Activated CD4-positive, alpha-beta T cell treated with anti-CD3 and anti-CD28 coated beads, Interleukin-2, amount 10 ng/mL, durations not matched to agents 7 days and 5 days (primary cell): ENCODE data around the gene SNRNP200. TPM values are rescaled to one million over a fixed set of nuclear protein-coding genes. Genes with fewer than 3 reads are reported as not detected.
"Not testable (repeated sequence)": the region's sequence is repeated elsewhere in the genome, so short reads cannot be mapped to it uniquely, and the experiment has no call there.

Experiments used
- CTCF ChIA-PET: fragments of 350-600 bp; sonication (Branson Sonifier 250); formaldehyde crosslinking; loops from one replicate; lab custom pipeline; 2021; ENCODE audit warnings: antibody characterized with exemption; lab: Charles Lee
- POLR2A ChIA-PET: fragments of 350-600 bp; sonication (Branson Sonifier 250); formaldehyde crosslinking; loops from one replicate; lab custom pipeline; 2021; ENCODE audit warnings: antibody characterized with exemption; lab: Charles Lee
- DNase-seq: peaks from one replicate; pipeline ENCODE4 v3.0.0-alpha.2; 2020
- H3K27ac Mint-ChIP-seq: one replicate; pipeline ENCODE4 v1.8.0; 2021; ENCODE audit warnings: mild to moderate bottlenecking, moderate library complexity, mixed read lengths
- H3K27me3 Mint-ChIP-seq: one replicate; pipeline ENCODE4 v1.8.0; 2021; ENCODE audit warnings: mixed read lengths
- H3K36me3 Mint-ChIP-seq: one replicate; pipeline ENCODE4 v1.8.0; 2021; ENCODE audit warnings: low read depth, mixed read lengths
- H3K4me1 Mint-ChIP-seq: one replicate; pipeline ENCODE4 v1.8.0; 2021; ENCODE audit warnings: mixed read lengths
- H3K4me3 Mint-ChIP-seq: one replicate; pipeline ENCODE4 v1.8.0; 2021; ENCODE audit warnings: mild to moderate bottlenecking, moderate library complexity, mixed read lengths
- H3K9me3 Mint-ChIP-seq: one replicate; pipeline ENCODE4 v1.8.0; 2021; ENCODE audit warnings: mixed read lengths
- total RNA-seq, 2 experiments: library from RNA; stranded (reverse); gene quantifications; one replicate each; pipeline ENCODE4 v1.2.3, GENCODE V29; 2021

The SNRNP200 gene
- total RNA-seq, 2 experiments from 2014 or later, result 170 to 178 TPM

- Mint-ChIP-seq H3K27ac (peak overlapping the region; percentile 98), H3K9me3 (no peaks in the 10 kb centered on the region), H3K27me3 (no peaks in the 10 kb centered on the region), H3K36me3 (peaks cover 54% of the 10 kb centered on the region), H3K4me1 (peaks cover 64% of the 10 kb centered on the region), H3K4me3 (peak overlapping the region; percentile 97)
- no peak for DNase-seq
- ChIA-PET CTCF (interaction anchor here (0.6 to 4.5 kb wide), 5 partner anchors 10 to 29 kb away, joined by 3 to 21 read pairs (median 4); partner anchors contain the start of gene NCAPH), POLR2A (interaction anchor here (0.5 to 1.6 kb wide), 3 partner anchors 14 to 657 kb away, joined by 3 to 5 read pairs (median 4); no protein-coding TSS in a partner anchor)
Observed at GRCh38 chr2:96305979-96306308, 598 bp upstream of the SNRNP200 start.

DNA sequence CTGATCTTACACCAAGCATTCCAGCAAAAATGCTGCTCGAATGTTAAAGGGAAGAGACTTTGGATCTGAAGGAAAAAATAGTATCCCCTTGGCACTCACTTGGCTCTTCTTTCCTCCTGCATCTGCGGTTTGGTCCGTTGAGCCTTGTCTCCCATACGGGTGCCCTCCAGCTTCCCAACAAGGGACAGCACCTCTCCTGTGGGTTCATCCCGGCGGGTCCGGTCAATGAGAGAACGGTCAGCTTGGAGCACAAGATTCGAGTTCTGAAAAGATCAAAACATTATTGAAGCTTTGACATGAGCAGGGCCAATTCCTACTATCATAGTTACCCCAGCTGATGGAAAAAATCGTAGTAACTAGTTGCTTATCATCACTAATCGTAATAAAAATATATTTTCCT is 740 bp downstream of the SNRNP200 start:
- DNase-seq, result no peak
- no peaks in the 10 kb centered on the region for H3K9me3 Mint-ChIP-seq
- peaks cover 60% of the 10 kb centered on the region for H3K36me3 Mint-ChIP-seq
- ChIA-PET POLR2A (interaction anchor here (1.6 kb wide), 1 partner anchor 17 kb away, joined by 5 read pairs; no protein-coding TSS in a partner anchor), CTCF (interaction anchor here (0.6 to 4.5 kb wide), 2 partner anchors 16 to 28 kb away, joined by 3 to 21 read pairs; no protein-coding TSS in a partner anchor)
- H3K27me3 Mint-ChIP-seq, result no peaks in the 10 kb centered on the region
- H3K4me1 Mint-ChIP-seq, result peaks cover 60% of the 10 kb centered on the region
- peak overlapping the region; percentile 97 for H3K4me3 Mint-ChIP-seq
- peak overlapping the region; percentile 98 for H3K27ac Mint-ChIP-seq

- Mint-ChIP-seq H3K9me3 (no peaks in the 10 kb centered on the region), H3K27me3 (no peaks in the 10 kb centered on the region), H3K4me3 (no peak overlapping the region), H3K36me3 (peaks cover 83% of the 10 kb centered on the region), H3K4me1 (peaks cover 64% of the 10 kb centered on the region), H3K27ac (peak overlapping the region; percentile 1)
- ChIA-PET POLR2A (no interaction called here), CTCF (interaction anchor here (1.7 kb wide), 1 partner anchor 19 kb away, joined by 7 read pairs; no protein-coding TSS in a partner anchor)
- no peak for DNase-seq
Observed at GRCh38 chr2:96301865-96302264, 3.5 kb downstream of the SNRNP200 start.

- DNase-seq, result no peak
- Mint-ChIP-seq H3K4me3 (no peak overlapping the region), H3K9me3 (no peaks in the 10 kb centered on the region), H3K27me3 (no peaks in the 10 kb centered on the region), H3K27ac (no peak overlapping the region), H3K4me1 (peaks cover 23% of the 10 kb centered on the region), H3K36me3 (peaks cover 85% of the 10 kb centered on the region)
- CTCF ChIA-PET, result interaction anchor here (0.5 to 0.9 kb wide), 2 partner anchors 66 to 304 kb away, joined by 3 to 4 read pairs; no protein-coding TSS in a partner anchor
- POLR2A ChIA-PET, result no interaction called here
Observed at GRCh38 chr2:96296925-96297324, 8.4 kb downstream of the SNRNP200 start.

GRCh38 chr2:96294271-96294670 is 11.1 kb downstream of the SNRNP200 start:
- CTCF ChIA-PET, result interaction anchor here (0.6 to 2.4 kb wide), 7 partner anchors 13 to 355 kb away, joined by 3 to 6 read pairs (median 3); no protein-coding TSS in a partner anchor
- not testable (repeated sequence) for H3K27ac Mint-ChIP-seq, H3K27me3 Mint-ChIP-seq, H3K9me3 Mint-ChIP-seq, DNase-seq, H3K4me3 Mint-ChIP-seq
- H3K36me3 Mint-ChIP-seq, result peaks cover 88% of the 10 kb centered on the region
- POLR2A ChIA-PET, result interaction anchor here (0.6 kb wide), 1 partner anchor 21 kb away, joined by 3 read pairs; no protein-coding TSS in a partner anchor
- H3K4me1 Mint-ChIP-seq, result peaks cover 10% of the 10 kb centered on the region

DNA sequence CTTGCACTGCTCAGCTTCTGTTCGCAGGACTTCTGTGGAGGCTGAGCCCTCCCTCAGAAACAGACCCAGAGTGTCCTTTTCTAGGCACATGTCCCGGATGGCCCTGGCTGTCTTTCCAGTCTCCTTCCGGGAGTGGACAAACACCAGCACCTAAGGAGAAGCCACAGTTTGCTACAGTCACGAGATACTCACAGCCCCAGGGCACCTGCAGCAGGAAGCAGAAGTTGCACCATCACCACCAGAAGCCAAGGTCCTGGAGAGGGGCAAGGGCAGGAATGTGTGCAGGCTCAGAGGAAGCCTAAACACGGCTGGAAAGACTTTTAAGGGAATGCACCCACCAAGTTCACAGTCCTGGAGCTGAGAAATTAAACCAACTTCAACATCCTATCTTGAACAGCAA is 13.6 kb downstream of the SNRNP200 start:
- ChIA-PET CTCF (interaction anchor here (0.6 to 0.9 kb wide), 2 partner anchors 12 to 72 kb away, joined by 3 to 4 read pairs; no protein-coding TSS in a partner anchor), POLR2A (no interaction called here)
- Mint-ChIP-seq H3K4me3 (no peak overlapping the region), H3K4me1 (no peaks in the 10 kb centered on the region), H3K27ac (no peak overlapping the region), H3K27me3 (no peaks in the 10 kb centered on the region), H3K36me3 (peaks cover 86% of the 10 kb centered on the region), H3K9me3 (no peaks in the 10 kb centered on the region)
- DNase-seq, result no peak

GRCh38 chr2:96287273-96287856 is 18.0 kb downstream of the SNRNP200 start:
- POLR2A ChIA-PET, result no interaction called here
- Mint-ChIP-seq H3K9me3 (no peaks in the 10 kb centered on the region), H3K4me1 (no peaks in the 10 kb centered on the region), H3K27me3 (no peaks in the 10 kb centered on the region), H3K36me3 (peaks cover 74% of the 10 kb centered on the region), H3K4me3 (no peak overlapping the region), H3K27ac (no peak overlapping the region)
- CTCF ChIA-PET, result no interaction called here
- no peak for DNase-seq

DNA sequence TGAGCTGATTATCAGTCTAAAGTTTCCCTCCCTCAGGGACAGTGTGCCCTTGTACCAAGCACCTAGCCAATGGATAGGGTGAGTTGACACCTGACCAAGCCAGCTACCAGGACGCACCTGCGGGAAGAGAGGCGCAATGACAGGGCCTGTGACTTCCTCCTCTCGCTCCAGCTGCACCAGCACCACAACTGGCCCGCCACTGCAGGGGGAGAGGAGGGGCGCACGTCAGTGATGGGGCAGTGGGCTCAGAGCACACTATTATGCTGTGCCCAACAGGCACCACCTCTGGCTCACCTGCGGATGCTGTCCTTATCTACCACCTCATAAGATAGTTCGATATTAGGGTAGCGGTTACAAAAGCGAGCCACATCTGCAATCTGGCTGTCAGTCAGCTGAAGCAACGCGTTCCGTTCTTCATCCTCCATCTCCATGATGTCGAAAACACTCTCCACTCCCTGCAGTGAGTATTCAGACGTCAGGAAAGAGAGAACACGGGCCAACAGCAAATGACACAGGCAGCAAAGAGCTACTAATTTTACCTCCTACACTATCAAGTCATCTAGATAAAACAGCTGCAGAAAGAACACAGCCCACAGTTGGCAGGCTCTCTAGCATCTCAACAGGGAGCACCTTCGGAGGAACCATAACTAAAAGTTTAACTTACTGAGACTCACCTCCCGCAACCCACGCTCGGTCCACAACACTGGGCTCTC is 28.4 kb downstream of the SNRNP200 start:
- Mint-ChIP-seq H3K27me3 (no peaks in the 10 kb centered on the region), H3K4me1 (no peaks in the 10 kb centered on the region), H3K4me3 (no peak overlapping the region), H3K36me3 (peaks cover 64% of the 10 kb centered on the region), H3K9me3 (no peaks in the 10 kb centered on the region), H3K27ac (peak overlapping the region; percentile 46)
- ChIA-PET POLR2A (interaction anchor here (0.6 kb wide), 1 partner anchor 15 kb away, joined by 3 read pairs; no protein-coding TSS in a partner anchor), CTCF (interaction anchor here (0.9 to 1.2 kb wide), 3 partner anchors 7 to 28 kb away, joined by 3 read pairs; partner anchors contain the start of gene SNRNP200)
- DNase-seq, result no peak

GRCh38 chr2:96274355-96275056 is 30.8 kb downstream of the SNRNP200 start:
- H3K27ac Mint-ChIP-seq, result no peak overlapping the region
- no peaks in the 10 kb centered on the region for H3K27me3 Mint-ChIP-seq
- H3K36me3 Mint-ChIP-seq, result peaks cover 64% of the 10 kb centered on the region
- H3K9me3 Mint-ChIP-seq, result no peaks in the 10 kb centered on the region
- ChIA-PET POLR2A (no interaction called here), CTCF (interaction anchor here (0.6 to 2.7 kb wide), 4 partner anchors 14 to 466 kb away, joined by 3 to 6 read pairs (median 4); no protein-coding TSS in a partner anchor)
- no peak overlapping the region for H3K4me3 Mint-ChIP-seq
- DNase-seq, result no peak
- H3K4me1 Mint-ChIP-seq, result no peaks in the 10 kb centered on the region

GRCh38 chr2:96273763-96274162 is 31.6 kb downstream of the SNRNP200 start:
- no peak for DNase-seq
- POLR2A ChIA-PET, result interaction anchor here (0.6 kb wide), 1 partner anchor 21 kb away, joined by 3 read pairs; no protein-coding TSS in a partner anchor
- CTCF ChIA-PET, result interaction anchor here (0.6 to 2.7 kb wide), 4 partner anchors 15 to 328 kb away, joined by 4 to 6 read pairs (median 4); no protein-coding TSS in a partner anchor
- H3K27ac Mint-ChIP-seq, result no peak overlapping the region
- peaks cover 62% of the 10 kb centered on the region for H3K36me3 Mint-ChIP-seq
- H3K27me3 Mint-ChIP-seq, result no peaks in the 10 kb centered on the region
- H3K4me3 Mint-ChIP-seq, result no peak overlapping the region
- no peaks in the 10 kb centered on the region for H3K4me1 Mint-ChIP-seq
- no peaks in the 10 kb centered on the region for H3K9me3 Mint-ChIP-seq

DNA sequence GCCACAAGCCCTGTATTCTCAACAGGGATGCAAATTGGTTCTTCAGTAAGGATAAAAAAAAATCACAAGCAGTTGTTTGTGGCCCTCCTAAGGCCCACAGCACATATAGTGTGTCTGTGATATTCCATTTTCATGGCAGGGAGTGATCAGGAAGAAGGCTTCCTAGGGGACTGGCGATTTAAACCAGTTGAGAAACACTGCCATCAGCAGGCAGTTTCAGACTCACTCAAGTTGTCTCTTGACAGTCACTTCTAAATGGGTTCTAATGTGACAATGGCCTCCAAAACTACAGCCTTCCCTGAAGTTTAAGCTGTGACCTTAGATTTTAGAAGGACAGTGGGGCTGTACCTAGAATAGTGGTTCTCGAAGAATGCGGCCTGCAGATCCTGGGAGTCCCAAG is 33.4 kb downstream of the SNRNP200 start:
- Mint-ChIP-seq H3K9me3 (no peaks in the 10 kb centered on the region), H3K27ac (no peak overlapping the region), H3K4me1 (peaks cover 13% of the 10 kb centered on the region), H3K36me3 (peaks cover 56% of the 10 kb centered on the region), H3K27me3 (no peaks in the 10 kb centered on the region), H3K4me3 (no peak overlapping the region)
- CTCF ChIA-PET, result interaction anchor here (1.0 to 1.5 kb wide), 3 partner anchors 10 to 27 kb away, joined by 3 to 5 read pairs (median 4); no protein-coding TSS in a partner anchor
- POLR2A ChIA-PET, result no interaction called here
- DNase-seq, result no peak
